Neural crest cell (in vitro differentiated cells): ENCODE measurements around the gene DNAJC17. TPM values are rescaled to one million over a fixed set of nuclear protein-coding genes. Genes with fewer than 3 reads are reported as not detected.

Experiments used
- DNase-seq: peaks from one replicate; pipeline ENCODE4 v3.0.0; 2021; ENCODE audit warnings: low read depth, mixed read lengths, low spot score
- H3K27ac Mint-ChIP-seq: one replicate; pipeline ENCODE4 v1.8.0; 2021; ENCODE audit warnings: mild to moderate bottlenecking, mixed read lengths; ENCODE audit not compliant: unreplicated experiment
- H3K27me3 Mint-ChIP-seq: 2 replicates; pipeline ENCODE4 v1.8.0; 2021; ENCODE audit warnings: low read depth, mild to moderate bottlenecking, mixed read lengths
- H3K36me3 Mint-ChIP-seq: 2 replicates; pipeline ENCODE4 v1.8.0; 2021; ENCODE audit warnings: low read depth, mild to moderate bottlenecking, mixed read lengths
- H3K4me1 Mint-ChIP-seq: 2 replicates; pipeline ENCODE4 v1.8.0; 2021; ENCODE audit warnings: mixed read lengths
- H3K4me3 Mint-ChIP-seq: one replicate; pipeline ENCODE4 v1.8.0; 2021; ENCODE audit warnings: mild to moderate bottlenecking, mixed read lengths
- H3K9me3 Mint-ChIP-seq: 2 replicates; pipeline ENCODE4 v1.8.0; 2021; ENCODE audit warnings: mixed read lengths
- total RNA-seq: library from RNA; stranded (reverse); gene quantifications from 2 replicates; pipeline ENCODE4 v1.2.1, GENCODE V29; 2021
- TF ChIP-seq, protein P1 (sequence below): fragments of 200-600 bp; sonication (generic); conservative IDR thresholded peaks from 2 replicates; pipeline ENCODE4 v1.5.0; 2021; ENCODE audit warnings: antibody characterized with exemption, mild to moderate bottlenecking

DNAJC17 gene
- total RNA-seq, 1 donor from 2014 or later, result 39.3 TPM

DNA sequence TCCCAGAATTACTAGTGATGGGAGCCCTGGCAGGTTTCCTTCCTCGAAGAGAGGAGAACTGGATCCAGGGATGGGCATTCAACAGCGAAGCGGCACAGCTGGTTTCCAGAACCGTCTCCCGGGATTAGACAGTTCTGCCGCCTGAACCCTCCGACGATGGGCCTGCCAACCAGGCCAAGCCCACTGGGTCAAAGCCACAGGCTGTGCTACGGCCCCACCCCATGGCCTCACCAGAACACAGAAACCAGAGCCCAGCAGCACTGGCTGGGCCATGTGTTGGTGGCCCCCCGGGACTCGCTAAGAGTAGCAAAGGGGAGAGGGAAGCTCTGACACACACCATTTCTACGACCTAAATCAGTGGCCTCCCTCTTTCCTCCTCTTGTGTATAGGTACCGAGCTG lies 35.3 kb downstream of the DNAJC17 start:
- Mint-ChIP-seq H3K27me3 (no peaks in the 10 kb centered on the region), H3K36me3 (no peaks in the 10 kb centered on the region), H3K4me1 (no peaks in the 10 kb centered on the region), H3K4me3 (no peak overlapping the region), H3K9me3 (no peaks in the 10 kb centered on the region), H3K27ac (no peak overlapping the region)
- TF ChIP-seq, protein P1, sequence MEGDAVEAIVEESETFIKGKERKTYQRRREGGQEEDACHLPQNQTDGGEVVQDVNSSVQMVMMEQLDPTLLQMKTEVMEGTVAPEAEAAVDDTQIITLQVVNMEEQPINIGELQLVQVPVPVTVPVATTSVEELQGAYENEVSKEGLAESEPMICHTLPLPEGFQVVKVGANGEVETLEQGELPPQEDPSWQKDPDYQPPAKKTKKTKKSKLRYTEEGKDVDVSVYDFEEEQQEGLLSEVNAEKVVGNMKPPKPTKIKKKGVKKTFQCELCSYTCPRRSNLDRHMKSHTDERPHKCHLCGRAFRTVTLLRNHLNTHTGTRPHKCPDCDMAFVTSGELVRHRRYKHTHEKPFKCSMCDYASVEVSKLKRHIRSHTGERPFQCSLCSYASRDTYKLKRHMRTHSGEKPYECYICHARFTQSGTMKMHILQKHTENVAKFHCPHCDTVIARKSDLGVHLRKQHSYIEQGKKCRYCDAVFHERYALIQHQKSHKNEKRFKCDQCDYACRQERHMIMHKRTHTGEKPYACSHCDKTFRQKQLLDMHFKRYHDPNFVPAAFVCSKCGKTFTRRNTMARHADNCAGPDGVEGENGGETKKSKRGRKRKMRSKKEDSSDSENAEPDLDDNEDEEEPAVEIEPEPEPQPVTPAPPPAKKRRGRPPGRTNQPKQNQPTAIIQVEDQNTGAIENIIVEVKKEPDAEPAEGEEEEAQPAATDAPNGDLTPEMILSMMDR, result no peak
- no peak for DNase-seq

DNA sequence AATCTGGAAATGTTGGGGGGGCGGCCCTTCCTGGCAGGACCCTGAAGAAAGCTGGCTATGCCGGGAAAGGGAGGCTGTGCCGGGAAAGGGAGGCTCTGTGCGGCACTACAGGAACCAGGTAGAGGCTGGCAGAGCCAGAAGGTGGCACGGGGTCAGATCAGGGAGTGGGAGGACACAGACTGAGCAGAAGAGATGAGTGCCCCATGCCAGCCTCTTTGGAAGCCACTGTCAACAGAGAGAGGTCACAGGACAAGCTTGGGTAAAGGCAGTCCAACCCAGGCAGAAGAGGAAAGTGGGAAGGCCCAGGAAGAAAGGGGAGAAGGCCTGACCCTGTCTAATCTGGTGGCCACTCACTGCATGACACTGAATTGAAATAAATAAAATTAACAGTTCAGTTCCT lies 36.0 kb downstream of the DNAJC17 start:
- no peaks in the 10 kb centered on the region for H3K36me3 Mint-ChIP-seq
- no peaks in the 10 kb centered on the region for H3K9me3 Mint-ChIP-seq
- H3K4me3 Mint-ChIP-seq, result no peak overlapping the region
- DNase-seq, result no peak
- TF ChIP-seq, protein P1, result no peak
- H3K27ac Mint-ChIP-seq, result no peak overlapping the region
- H3K27me3 Mint-ChIP-seq, result peaks cover 1% of the 10 kb centered on the region
- no peaks in the 10 kb centered on the region for H3K4me1 Mint-ChIP-seq

DNA sequence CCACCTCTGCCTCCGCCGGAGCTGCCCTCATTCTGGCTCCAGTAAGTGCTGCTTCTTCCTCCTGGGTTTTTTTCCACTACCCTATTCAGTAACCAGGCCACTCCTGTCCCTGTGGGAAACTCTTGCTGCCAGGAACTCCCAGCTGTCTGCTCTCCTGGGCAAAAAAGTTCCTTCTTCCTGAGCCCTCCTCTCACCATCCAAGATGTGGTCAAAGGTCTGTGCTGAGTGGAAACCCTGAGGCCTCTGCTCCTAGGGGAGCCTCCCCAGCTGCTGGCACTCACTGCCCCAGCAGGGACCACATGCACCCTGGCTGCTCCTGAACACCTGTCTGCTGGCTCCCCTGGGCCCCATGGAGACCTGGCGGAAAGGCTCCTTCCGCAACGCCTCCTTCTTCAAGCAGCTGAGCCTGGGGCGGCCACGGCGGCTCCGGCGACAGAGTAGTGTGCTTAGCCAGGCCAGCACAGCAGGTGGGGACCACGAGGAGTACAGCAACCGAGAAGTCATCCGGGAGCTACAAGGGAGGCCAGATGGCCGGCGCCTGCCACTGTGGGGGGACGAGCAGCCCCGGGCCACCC lies 37.0 kb downstream of the DNAJC17 start:
- Mint-ChIP-seq H3K36me3 (no peaks in the 10 kb centered on the region), H3K27ac (no peak overlapping the region), H3K4me3 (no peak overlapping the region), H3K4me1 (peaks cover 4% of the 10 kb centered on the region), H3K9me3 (no peaks in the 10 kb centered on the region), H3K27me3 (peaks cover 10% of the 10 kb centered on the region)
- TF ChIP-seq, protein P1, result no peak
- DNase-seq, result no peak

DNA sequence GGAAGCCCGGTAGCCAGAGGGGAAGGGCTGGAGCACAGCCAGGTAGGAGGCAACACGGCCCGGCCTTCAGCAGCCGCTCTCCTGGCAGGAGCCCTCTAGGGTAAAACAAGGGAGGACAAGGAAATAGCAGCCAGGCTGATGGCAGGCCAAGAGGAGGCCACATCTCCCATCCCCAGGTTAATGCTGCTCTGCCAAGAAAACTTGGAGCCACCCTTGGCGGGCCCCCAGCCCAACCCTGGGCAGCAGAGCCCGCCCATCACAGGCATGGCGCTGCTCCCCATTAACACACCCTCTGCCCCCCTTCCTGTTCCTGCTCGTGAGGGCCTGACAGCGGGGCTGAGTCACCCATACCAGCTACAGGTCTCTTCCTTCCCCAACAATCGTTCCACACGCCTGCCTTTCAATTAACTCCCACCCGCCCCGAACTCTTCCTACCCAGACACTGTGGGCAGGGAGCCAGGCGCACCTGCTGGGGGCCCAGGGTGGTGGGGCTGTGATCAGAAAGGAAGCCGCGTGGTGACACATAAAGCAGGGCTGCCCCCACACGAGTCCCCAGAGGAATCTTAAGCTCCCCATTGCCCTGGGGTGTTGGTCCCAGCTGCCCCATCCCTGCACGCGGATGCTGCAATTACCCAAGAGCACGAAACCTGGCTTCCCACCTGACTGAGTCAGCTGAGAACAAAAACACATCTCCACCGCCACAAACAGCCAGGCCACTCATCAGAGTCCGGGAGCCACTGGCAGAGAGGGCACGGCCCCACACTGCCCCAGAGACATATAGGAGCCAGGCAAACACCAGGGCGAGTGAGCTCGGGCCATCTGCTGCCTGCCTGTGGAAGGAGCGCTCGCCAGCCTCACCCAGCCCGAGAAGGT lies 37.8 kb downstream of the DNAJC17 start, which contains the start of gene C15orf62:
TSS of gene C15orf62 (plus strand) at position 707 of the 873 bp plus-strand sequence. CDS start 516 bp downstream, outside the sequence.
- peak within 1 kb of the TSS; percentile 83 for H3K27ac Mint-ChIP-seq
- H3K36me3 Mint-ChIP-seq, result no peaks in the 10 kb centered on the region
- H3K4me1 Mint-ChIP-seq, result peaks cover 9% of the 10 kb centered on the region
- TF ChIP-seq, protein P1, result no peak
- no peak within 1 kb of the TSS for H3K4me3 Mint-ChIP-seq
- no peaks in the 10 kb centered on the region for H3K9me3 Mint-ChIP-seq
- peaks cover 17% of the 10 kb centered on the region for H3K27me3 Mint-ChIP-seq
- no peak for DNase-seq

DNA sequence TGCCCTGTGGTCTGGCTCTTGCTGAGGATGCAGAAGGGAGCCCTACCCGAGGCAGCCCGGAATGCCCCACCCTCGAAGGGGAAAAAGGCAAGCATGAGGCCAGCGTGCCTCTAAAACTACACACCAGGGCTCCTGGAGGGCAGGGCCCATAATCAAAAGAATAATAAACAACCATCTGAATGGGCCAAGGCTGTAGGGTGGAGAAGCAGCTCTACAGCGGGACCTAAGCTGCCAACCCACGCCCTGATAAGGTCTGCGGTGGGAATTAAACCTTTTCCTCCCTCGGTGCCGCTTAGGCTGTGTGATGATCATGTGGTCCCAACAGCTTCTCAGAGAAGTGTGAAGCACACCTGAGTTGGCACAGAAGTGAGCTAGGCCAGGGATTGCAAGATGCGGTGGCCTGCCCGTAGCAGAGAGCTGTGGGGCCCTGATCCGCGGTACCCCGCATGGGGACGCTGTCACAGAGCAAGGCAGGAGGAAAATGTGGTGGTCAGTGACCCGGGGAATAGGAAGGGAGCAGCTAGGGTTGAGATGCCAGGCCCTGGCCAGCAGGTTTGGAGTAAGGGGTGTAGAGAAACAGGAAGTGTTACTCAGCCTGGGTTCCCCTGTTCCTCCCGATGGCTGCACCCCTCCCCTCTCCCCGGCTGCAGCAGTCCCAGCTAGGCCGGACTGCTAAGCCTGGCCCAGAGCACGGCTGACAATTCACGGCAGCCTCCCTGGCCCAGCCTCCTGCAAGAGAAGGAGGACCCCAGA lies 38.6 kb downstream of the DNAJC17 start:
- Mint-ChIP-seq H3K27ac (peak overlapping the region; percentile 83), H3K9me3 (no peaks in the 10 kb centered on the region), H3K4me1 (peaks cover 12% of the 10 kb centered on the region), H3K27me3 (peaks cover 20% of the 10 kb centered on the region), H3K4me3 (peak overlapping the region; percentile 23), H3K36me3 (no peaks in the 10 kb centered on the region)
- TF ChIP-seq, protein P1, result no peak
- no peak for DNase-seq
